Esophagus squamous epithelium (tissue), 5 donors: ENCODE data around the gene BACE2. TPM values are rescaled to one million over a fixed set of nuclear protein-coding genes. Genes with fewer than 3 reads are reported as not detected.

Experiments
- DNase-seq: peaks from one replicate; lab custom pipeline; 2025; lab: John Stamatoyannopoulos, UW
- H3K27ac ChIP-seq, 4 donors: fragments of 200-600 bp; sonication (generic); one replicate each; pipeline ENCODE4 v1.5.1; 2016 to 2019; ENCODE audit warnings: mild to moderate bottlenecking in 1 of 4
- H3K27me3 ChIP-seq, 4 donors: fragments of 200-600 bp; sonication (generic); 1 replicate in 3 of 4; 2 replicates in 1 of 4; pipeline versions ENCODE4 v1.5.1 to v1.6.0; 2017 to 2021; ENCODE audit warnings: antibody characterized with exemption in 1 of 4
- H3K36me3 ChIP-seq, 3 donors: fragments of 200-600 bp; sonication (generic); one replicate each; pipeline ENCODE4 v1.5.1; 2016 to 2019
- H3K4me1 ChIP-seq, 3 donors: fragments of 200-600 bp; sonication (generic); one replicate each; pipeline ENCODE4 v1.5.1; 2017 to 2019
- H3K4me3 ChIP-seq, 4 donors: fragments of 200-600 bp; sonication (generic); 1 replicate in 3 of 4; 2 replicates in 1 of 4; pipeline ENCODE4 v1.5.1; 2016 to 2019; ENCODE audit warnings: mild to moderate bottlenecking in 2 of 4, moderate library complexity in 1 of 4
- H3K9me3 ChIP-seq, 3 donors: fragments of 200-600 bp; sonication (generic); one replicate each; pipeline ENCODE4 v1.5.1; 2016 to 2019
- POLR2A ChIP-seq, 4 donors: fragments of 450-650 bp; IDR thresholded peaks; one replicate each; pipeline ENCODE4 v1.6.1; 2017; ENCODE audit warnings: antibody characterized with exemption in 4 of 4, mild to moderate bottlenecking in 4 of 4, moderate library complexity in 3 of 4
- WGBS, 2 donors: methylation state at CpG; one replicate each; pipeline ENCODE4 v1.1.5; 2018; 5-methylcytosine and 5-hydroxymethylcytosine counted together
- intact Hi-C: fragments of 100-400 bp; cut with DNase I; formaldehyde crosslinking; loops from one replicate; pipeline ENCODE4 v1.15.0; 2022
- total RNA-seq, 4 donors: library from RNA; depleted of rRNA; stranded (reverse); fragments of >200 nt; gene quantifications; one replicate each; pipeline ENCODE4 v1.1.0, GENCODE V29; 2016
- TF ChIP-seq, protein P1 (sequence below), 6 experiments: fragments of 450-650 bp in 4 of 6; fragments of 200-600 bp in 2 of 6; sonication (generic) in 2 of 6; IDR thresholded peaks; one replicate each; pipeline ENCODE4 v1.5.1; 2016 to 2019; ENCODE audit warnings: antibody characterized with exemption in 6 of 6, mild to moderate bottlenecking in 4 of 6, moderate library complexity in 4 of 6
- donor health status: DM: yes; HTN: yes; CAD: no.

The BACE2 gene
- total RNA-seq, 4 donors from 2014 or later = 32.8 to 51.5 (median 47.1) TPM

DNA sequence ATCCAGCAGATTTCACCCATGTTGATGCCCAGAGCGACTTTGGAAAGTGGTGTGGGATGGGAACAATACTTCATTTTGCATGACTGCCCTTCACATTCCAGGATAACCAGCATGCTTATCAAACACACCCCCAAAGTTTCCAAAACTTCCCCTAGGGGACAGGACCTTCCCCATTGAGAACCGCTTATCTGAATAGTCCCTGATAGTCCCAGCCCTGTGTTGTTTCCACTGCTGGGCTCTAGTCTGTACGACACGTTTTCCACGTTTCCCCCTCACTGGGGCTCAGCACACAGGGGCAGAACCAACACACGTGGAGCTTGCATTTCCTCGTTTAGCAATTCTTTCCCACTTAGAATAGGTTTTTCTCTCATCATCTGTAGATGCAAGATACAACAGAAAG is 61.0 kb downstream of the BACE2 start:
- intact Hi-C loops = no loop called here
- Histone ChIP-seq H3K4me3 (no peak overlapping the region), H3K9me3 (no peaks in the 10 kb centered on the region), H3K36me3 (peaks cover 0 to 54% (median 0%) of the 10 kb centered on the region in 3 donors), H3K27ac (no peak overlapping the region), H3K27me3 (no peaks in the 10 kb centered on the region), H3K4me1 (no peaks in the 10 kb centered on the region)
- DNase-seq = no peak
- TF ChIP-seq, protein P1, sequence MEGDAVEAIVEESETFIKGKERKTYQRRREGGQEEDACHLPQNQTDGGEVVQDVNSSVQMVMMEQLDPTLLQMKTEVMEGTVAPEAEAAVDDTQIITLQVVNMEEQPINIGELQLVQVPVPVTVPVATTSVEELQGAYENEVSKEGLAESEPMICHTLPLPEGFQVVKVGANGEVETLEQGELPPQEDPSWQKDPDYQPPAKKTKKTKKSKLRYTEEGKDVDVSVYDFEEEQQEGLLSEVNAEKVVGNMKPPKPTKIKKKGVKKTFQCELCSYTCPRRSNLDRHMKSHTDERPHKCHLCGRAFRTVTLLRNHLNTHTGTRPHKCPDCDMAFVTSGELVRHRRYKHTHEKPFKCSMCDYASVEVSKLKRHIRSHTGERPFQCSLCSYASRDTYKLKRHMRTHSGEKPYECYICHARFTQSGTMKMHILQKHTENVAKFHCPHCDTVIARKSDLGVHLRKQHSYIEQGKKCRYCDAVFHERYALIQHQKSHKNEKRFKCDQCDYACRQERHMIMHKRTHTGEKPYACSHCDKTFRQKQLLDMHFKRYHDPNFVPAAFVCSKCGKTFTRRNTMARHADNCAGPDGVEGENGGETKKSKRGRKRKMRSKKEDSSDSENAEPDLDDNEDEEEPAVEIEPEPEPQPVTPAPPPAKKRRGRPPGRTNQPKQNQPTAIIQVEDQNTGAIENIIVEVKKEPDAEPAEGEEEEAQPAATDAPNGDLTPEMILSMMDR (IDR thresholded peaks at IDR 0.05) = no peak
- TF ChIP-seq POLR2A (IDR thresholded peaks at IDR 0.05) = no peak
- WGBS, 2 donors = 68 to 76% methylated on average over 7 of the region's 7 CpGs

DNA sequence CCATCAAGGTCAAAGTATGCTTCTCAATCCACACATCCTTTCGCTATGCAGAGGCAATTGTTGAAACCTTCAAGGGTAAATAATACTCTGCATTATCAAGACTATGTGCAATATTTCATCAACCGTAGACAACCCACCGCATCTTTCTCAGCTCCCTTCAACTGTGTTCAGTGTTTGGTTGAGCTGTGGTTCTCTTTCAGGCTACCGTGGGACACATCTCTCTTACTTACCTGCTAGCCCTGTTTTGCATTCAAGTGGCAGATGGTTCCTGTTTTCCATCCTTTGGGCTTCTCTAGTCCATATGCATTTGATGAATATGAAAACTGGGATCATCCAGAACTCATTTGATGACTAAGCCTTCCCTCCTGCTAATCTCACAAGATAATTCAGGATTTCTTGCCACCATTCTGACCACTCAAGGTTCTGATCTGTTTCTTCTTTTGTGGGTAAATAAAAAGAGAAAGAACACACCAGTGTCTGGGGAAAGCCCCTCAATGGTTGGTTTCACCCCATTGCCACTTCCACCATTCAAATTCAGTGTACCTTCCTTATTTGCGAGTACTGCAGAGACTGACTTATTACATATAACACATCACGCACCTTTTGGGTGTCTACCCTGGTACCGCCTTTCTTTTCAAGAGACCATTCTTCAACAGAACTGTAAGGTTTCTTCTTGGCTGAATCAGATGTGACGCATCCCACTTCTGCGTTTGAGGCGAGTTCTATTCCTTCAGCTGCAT is 61.7 kb downstream of the BACE2 start:
- TF ChIP-seq, protein P1 (IDR thresholded peaks at IDR 0.05) = no peak
- no peak for TF ChIP-seq POLR2A (IDR thresholded peaks at IDR 0.05)
- Histone ChIP-seq H3K4me3 (no peak overlapping the region), H3K4me1 (no peaks in the 10 kb centered on the region), H3K36me3 (peaks cover 0 to 54% (median 0%) of the 10 kb centered on the region in 3 donors), H3K9me3 (no peaks in the 10 kb centered on the region), H3K27me3 (no peaks in the 10 kb centered on the region), H3K27ac (no peak overlapping the region)
- no peak for DNase-seq
- intact Hi-C loops = no loop called here
- 83 to 95% methylated on average over 10 of the region's 10 CpGs for WGBS, 2 donors

DNA sequence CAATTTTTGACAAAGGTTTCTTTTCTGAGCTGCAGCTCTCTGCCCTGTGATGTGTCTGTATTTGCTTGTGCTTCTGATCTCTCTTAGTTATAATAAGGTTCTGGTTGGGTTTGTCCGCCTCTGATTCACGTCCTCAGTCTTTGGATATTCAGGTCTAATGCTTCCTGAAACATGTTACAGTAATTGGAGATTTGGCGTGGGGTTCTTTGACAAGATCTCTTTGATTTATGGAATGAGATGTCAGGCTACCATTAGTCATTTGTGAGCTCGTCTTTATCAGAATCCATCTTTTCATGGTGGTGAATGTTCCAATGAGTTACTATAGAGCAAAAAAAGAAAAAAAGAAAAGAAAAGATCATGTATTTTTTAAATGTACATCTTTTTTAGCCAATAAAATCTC is 62.5 kb downstream of the BACE2 start:
- H3K27ac ChIP-seq = no peak overlapping the region
- H3K27me3 ChIP-seq = no peaks in the 10 kb centered on the region
- intact Hi-C loops = no loop called here
- TF ChIP-seq, protein P1 (IDR thresholded peaks at IDR 0.05) = no peak
- TF ChIP-seq POLR2A (IDR thresholded peaks at IDR 0.05) = no peak
- H3K36me3 ChIP-seq = peaks cover 0 to 54% (median 0%) of the 10 kb centered on the region in 3 donors
- H3K4me3 ChIP-seq = no peak overlapping the region
- 66 to 86% methylated on average over 4 of the region's 4 CpGs for WGBS, 2 donors
- H3K4me1 ChIP-seq = no peaks in the 10 kb centered on the region
- H3K9me3 ChIP-seq = no peaks in the 10 kb centered on the region
- DNase-seq = no peak

DNA sequence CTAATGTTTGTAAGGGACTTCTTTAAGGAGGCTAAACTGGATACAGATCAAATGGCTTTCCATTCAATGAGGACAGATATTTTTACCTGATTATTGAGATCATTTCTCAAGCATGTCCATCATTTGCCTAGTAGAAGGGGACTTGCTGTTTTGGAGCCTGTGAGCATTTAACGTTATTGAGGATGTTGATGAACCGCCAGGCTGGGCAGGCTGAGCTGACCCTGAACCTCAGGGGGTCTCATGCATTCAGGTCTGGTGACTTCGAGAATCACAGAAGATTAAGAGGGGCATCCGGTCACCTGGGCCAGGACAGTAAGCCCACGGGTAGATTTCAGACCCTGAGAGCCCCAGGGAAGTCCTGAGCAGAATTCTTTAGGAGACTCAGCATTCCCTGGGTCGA is 63.1 kb downstream of the BACE2 start:
- H3K4me3 ChIP-seq = no peak overlapping the region
- H3K27ac ChIP-seq = no peak overlapping the region
- H3K9me3 ChIP-seq = no peaks in the 10 kb centered on the region
- no peaks in the 10 kb centered on the region for H3K27me3 ChIP-seq
- TF ChIP-seq POLR2A (IDR thresholded peaks at IDR 0.05) = no peak
- TF ChIP-seq, protein P1 (IDR thresholded peaks at IDR 0.05) = no peak
- no peak for DNase-seq
- 83 to 85% methylated on average over 3 to 6 of the region's 6 CpGs for WGBS, 2 donors
- intact Hi-C loops = no loop called here
- H3K36me3 ChIP-seq = peaks cover 0 to 55% (median 0%) of the 10 kb centered on the region in 3 donors
- H3K4me1 ChIP-seq = no peaks in the 10 kb centered on the region

DNA sequence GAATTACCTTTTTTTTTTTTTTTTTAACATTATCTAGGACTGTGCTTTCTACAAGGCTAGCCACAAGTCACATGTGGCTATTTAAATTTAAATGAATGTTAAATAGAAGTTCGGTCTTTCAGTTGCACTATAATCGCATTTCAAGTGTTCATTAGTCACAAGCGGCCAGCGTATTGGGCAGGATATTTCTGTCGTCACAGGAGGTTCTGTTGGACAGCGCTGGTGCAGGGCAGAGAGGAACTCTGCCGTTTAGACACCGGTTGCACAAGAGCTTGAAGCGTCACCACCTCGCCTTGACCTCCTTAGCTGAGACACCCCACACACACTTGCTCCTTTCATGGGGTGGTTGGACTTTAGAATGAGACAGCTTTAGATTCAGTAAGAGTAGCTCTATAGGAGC is 64.1 kb downstream of the BACE2 start:
- Histone ChIP-seq H3K4me1 (no peaks in the 10 kb centered on the region), H3K27ac (no peak overlapping the region), H3K27me3 (no peaks in the 10 kb centered on the region), H3K4me3 (no peak overlapping the region), H3K36me3 (peaks cover 0 to 54% (median 0%) of the 10 kb centered on the region in 3 donors), H3K9me3 (no peaks in the 10 kb centered on the region)
- TF ChIP-seq POLR2A (IDR thresholded peaks at IDR 0.05) = no peak
- TF ChIP-seq, protein P1 (IDR thresholded peaks at IDR 0.05) = no peak
- 83 to 97% methylated on average over 7 to 10 of the region's 10 CpGs for WGBS, 2 donors
- DNase-seq = no peak
- intact Hi-C loops = no loop called here
